Measurements from ENCODE around the gene APC2.
A peak's percentile ranks its signal among the peaks of the same experiment; 100 is the strongest.

APC2 gene

DNA sequence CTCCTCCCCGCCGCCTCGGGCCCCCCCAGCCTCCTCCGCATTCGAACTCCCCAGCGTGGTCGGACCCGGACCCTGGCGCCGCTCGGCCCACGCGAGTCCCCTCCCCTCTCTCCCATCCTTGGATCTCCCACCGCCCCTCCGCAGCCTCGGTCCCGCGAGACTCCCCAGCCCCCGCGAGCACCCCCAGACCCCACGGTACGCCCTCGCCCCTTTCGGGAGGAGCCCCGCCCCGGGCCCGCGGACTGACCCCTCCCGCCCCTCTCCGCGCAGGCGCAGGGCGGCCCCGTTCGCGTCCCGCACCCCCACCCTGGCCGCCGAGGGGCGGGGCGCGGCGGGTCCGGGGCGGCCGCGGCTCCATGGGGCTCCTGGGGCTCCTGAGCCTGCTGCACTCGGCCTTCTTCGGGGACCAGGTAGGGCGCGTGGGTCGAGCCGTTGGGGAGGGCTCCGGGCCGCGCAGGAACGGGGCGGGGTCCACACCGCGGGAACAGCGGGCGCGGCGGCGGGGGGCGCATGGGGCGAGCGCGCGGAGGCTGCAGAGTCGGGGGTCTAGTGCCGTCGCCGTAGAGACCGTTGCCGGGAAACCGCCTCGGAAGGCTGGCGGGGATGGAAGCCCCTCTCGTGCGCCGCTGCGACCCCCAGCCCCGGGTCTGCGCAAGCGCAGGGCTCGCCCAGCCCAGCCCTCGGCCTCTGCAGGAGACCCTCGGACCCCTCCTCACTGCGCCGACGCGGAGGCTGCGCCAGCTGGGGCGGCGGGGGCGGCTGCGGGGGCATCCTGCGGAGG is 3.8 kb upstream of the APC2 start:
- Mint-ChIP-seq H3K4me1 (peaks cover 32% of the 10 kb centered on the region), H3K4me3 (peak overlapping the region; percentile 73), H3K36me3 (peaks cover 35% of the 10 kb centered on the region), H3K9me3 (no peaks in the 10 kb centered on the region), H3K27ac (no peak overlapping the region)
- ATAC-seq (no peak), DNase-seq (ENCODE audit: low spot score in 2 of 2) (no peak)

DNA sequence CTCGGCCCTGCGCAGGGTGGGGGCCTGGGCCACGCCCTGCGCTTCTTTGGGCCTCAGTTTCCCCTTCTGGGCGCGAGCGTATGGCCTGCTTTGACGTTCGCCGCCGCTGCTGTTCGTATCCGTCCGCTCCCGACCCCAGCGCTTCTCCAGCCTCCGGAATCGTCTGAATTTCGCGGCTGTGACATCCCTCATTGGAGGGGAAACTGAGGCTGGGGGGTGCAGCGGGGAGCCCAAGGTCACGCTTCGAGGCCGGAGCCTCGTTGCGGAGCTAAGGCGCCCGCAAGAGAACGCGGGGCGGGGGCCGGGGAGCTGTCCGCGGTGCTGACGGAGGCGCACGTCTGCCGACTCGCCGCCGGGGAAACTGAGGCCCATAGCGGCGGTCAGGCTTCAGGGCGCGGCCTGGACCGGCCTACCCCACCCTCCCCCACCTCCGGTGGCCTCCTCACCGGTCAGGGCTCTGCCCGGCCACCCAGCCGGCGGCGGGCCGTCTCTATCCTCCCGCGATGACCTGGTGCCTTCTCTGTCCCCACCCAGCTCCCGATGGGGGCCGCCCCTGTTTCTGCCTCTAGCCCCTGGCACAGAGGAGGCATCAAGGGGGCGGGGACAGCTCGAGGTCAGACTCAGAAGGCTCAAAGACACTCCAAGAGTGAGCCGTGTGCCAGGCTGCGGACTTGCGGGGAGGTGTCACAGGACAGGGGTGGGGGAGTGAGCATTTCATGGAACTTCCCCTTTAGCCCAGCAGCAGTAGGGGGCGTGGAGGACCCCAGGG is 3.0 kb upstream of the APC2 start:
- ATAC-seq (no peak), DNase-seq (ENCODE audit: low spot score in 2 of 2) (no peak)
- peaks cover 27% of the 10 kb centered on the region for H3K36me3 Mint-ChIP-seq
- no peak overlapping the region for H3K27ac Mint-ChIP-seq
- peaks cover 27% of the 10 kb centered on the region for H3K4me1 Mint-ChIP-seq
- H3K9me3 Mint-ChIP-seq, result no peaks in the 10 kb centered on the region
- peak overlapping the region; percentile 10 for H3K4me3 Mint-ChIP-seq

DNA sequence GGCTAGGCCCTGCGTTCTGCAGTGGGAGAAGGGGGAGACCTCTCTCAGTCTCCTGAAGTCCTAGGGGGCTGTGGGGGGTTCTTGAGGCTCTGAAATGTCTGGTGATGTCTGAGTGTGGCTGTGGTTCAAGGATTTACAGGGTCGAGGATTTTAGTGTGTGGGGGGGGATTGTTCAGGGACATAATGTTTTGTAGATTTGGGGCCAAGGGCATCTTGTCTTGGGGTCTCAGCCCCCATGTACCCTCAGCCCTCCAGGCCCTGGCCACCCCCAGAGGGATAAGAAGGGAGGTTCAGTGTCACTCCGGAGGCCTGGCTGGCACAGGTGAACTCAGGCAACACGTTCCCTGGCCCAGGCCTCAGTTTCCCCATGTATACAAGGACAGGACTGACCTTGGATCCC is 2.4 kb upstream of the APC2 start:
- H3K36me3 Mint-ChIP-seq, result peaks cover 21% of the 10 kb centered on the region
- no peak overlapping the region for H3K27ac Mint-ChIP-seq
- ATAC-seq, result no peak
- peak overlapping the region; percentile 10 for H3K4me3 Mint-ChIP-seq
- H3K9me3 Mint-ChIP-seq, result no peaks in the 10 kb centered on the region
- peaks cover 27% of the 10 kb centered on the region for H3K4me1 Mint-ChIP-seq
- no peak for DNase-seq (ENCODE audit: low spot score in 2 of 2)

DNA sequence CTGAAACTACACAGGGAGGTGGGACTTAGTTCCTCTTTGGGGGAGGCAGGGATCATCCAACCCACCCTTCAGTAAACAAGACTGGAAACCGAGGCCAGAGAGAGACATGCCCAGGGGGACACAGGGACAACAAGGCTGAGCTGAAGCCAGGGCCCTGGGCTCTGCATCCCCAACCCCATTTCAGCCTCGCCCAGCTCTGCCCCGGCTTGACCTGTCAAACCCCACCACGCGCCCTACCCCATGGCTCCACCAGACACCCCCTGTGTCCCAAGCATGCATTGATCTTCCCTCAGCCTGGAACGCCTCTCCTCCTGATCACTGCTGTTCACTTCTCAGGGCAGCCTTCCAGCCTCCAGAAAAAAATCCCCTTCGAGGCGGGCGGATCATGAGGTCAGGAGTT is 2.0 kb upstream of the APC2 start:
- H3K27ac Mint-ChIP-seq, result no peak overlapping the region
- H3K36me3 Mint-ChIP-seq, result peaks cover 17% of the 10 kb centered on the region
- ATAC-seq (no peak), DNase-seq (ENCODE audit: low spot score in 2 of 2) (no peak)
- H3K4me1 Mint-ChIP-seq, result peaks cover 27% of the 10 kb centered on the region
- H3K4me3 Mint-ChIP-seq, result no peak overlapping the region
- no peaks in the 10 kb centered on the region for H3K9me3 Mint-ChIP-seq

DNA sequence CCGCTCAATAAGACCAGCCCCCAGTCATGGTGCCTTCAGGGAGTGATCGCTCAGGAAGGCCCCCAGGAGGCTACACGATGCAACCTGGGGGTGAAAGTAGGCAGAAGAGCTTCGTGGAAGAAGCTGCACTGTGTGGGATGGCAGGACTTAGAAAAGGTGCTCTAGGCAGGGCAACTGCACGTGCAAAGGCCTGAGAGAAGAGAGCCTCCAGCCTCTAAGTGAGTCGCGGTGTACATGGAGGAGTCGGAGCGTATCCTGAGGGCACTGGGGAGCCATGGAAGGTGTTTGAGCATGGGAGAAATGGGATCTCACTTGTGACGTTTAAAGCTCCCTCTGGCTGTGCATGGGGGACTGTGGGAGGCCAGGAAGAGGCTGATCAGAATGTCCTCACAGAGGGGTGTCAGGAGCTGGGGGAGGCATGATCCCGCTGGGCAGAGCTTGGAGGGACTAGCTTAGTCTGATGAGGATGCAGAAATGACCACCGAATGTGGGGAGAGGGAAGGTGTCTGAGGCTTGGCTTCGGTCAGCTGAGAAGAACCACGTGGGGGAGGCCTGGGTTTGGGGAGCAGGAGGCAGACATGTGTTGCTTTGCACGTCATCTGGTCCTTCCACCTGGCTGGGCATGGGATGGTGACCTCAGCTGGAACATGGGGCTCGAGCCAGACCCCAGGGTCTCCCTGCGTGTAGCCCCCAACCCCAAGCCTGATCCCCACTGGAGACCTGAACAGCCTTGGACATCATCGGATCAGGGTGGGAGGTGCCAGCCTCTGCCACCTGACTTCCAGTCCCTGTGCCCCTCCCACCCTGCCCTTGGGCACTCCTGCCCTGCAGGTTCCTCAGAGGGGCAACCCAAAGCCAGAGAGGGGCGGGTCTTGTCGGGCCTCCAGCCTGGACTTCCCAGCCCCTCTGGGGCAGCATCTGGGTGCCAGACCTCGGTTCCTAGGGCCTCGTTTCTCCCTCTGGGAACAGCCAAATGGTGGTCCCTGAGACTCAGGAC is 1.1 kb downstream of the APC2 start:
- Mint-ChIP-seq H3K36me3 (peaks cover 4% of the 10 kb centered on the region), H3K4me3 (peak overlapping the region; percentile 10), H3K9me3 (no peaks in the 10 kb centered on the region), H3K4me1 (peaks cover 28% of the 10 kb centered on the region), H3K27ac (no peak overlapping the region)
- DNase-seq (ENCODE audit: low spot score in 2 of 2) (no peak), ATAC-seq (no peak)

DNA sequence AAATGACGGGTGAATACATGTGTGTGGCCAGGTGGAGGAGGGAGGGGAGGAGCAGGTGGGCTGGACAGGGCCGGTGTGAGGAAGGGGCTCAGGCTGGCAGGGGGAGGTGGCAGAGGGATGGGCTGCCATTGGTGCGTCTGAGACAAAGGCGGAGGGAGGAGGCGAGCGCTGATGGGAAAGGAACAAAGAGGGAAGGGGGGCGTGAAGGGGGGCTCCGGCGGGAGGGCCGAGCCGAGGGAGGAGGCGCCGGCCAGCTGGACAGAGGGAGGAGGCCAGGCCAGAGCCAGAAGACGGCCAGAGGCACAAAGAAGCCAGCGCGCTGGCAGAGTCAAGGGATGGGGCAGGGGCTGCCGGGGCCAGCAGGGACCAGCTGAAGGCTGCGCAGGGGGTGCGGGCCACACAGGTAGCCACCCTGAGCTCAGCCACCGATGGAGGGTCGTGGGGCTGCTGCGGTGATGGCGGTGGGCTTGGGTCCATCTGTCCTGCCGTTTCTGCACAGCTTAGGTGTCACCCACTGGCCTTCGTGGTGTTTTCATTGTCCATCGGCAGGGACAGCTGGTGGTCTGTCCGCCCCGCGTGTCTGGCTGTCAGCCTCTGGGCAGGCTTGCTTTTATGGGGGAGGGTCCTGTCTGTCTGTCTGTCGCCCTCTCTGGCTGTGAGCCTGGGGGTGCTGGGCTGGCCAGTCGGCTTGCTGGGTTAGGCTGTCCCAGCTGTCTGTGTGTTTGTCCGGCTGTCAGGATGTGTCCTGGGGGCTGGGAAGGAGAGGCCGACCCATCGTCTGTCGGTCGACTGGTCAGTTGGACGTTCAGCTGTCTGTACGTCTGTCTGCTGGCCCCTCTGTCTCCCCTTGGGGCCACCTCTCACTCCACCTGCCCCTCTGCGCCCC is 2.2 kb downstream of the APC2 start:
- no peak for ATAC-seq
- peaks cover 4% of the 10 kb centered on the region for H3K36me3 Mint-ChIP-seq
- DNase-seq (ENCODE audit: low spot score in 2 of 2), result no peak
- no peak overlapping the region for H3K4me3 Mint-ChIP-seq
- H3K9me3 Mint-ChIP-seq, result no peaks in the 10 kb centered on the region
- no peak overlapping the region for H3K27ac Mint-ChIP-seq
- H3K4me1 Mint-ChIP-seq, result peaks cover 28% of the 10 kb centered on the region

DNA sequence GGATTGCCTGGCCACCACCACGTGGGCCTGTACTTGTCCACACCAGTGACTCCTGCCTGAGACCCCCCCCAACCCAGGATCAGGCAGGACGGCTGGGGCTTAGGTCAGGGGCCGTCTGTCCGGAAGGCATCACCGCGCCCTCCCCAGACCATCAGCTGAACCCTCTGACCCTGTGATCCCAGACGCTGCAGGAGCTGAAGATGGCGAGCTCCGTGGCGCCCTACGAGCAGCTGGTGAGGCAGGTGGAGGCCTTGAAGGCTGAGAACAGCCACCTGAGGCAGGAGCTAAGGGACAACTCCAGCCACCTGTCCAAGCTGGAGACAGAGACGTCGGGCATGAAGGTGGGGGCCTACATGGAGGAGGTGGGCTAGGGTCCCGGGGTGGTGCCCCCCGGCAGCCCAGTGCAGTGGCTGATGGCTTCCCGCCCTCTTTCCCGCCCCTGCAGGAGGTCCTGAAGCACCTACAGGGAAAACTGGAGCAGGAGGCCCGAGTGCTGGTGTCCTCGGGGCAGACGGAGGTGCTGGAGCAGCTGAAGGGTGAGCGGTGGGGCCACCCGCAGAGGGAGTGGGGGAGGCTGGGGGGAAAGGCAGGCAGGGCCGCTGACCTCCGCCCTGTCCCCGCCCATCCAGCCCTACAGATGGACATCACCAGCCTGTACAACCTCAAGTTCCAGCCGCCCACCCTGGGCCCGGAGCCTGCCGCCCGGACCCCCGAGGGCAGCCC is 3.0 kb downstream of the APC2 start:
- ATAC-seq (no peak), DNase-seq (ENCODE audit: low spot score in 2 of 2) (no peak)
- Mint-ChIP-seq H3K9me3 (no peaks in the 10 kb centered on the region), H3K36me3 (peaks cover 4% of the 10 kb centered on the region), H3K4me3 (no peak overlapping the region), H3K27ac (no peak overlapping the region), H3K4me1 (peaks cover 28% of the 10 kb centered on the region)

DNA sequence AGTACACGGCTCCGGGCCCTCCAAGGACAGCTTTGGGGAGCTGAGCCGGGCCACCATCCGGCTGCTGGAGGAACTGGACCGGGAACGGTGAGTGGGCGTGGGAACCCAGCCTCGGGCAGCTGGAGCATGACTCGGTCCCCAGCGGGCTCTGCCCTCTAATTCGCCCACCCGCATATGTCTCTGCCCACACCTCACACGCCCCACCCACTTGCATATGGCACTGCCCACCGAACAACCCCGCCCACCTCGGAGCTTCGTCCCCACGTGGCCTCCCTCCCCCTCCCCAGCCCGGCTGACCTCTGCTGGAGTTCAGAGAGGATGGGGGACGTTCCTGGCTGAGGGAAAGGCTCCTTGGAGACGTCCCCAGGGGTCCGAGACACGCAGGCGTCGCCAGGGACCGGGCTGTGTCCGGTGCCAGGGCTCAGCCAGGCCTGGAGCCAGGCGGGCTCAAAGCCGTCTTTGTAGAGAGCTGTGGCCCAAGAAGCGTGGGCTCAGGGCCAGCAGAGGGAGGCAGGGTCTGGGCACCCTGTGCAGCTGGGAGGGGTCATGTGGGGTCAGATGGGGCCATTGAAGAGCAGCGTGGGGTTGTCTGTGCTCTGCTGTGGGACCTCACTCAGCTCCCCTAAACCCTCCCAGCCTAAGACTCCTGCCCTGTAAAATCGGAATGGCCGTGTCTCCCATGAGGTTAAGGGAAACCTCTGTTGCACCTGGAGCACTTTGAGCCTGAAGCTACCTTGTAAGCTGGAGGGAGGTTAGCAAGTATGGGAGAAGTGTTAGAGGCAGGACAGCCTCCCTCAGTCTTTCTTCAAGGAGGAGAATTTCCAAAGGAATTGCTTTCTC is 3.8 kb downstream of the APC2 start:
- no peak overlapping the region for H3K4me3 Mint-ChIP-seq

DNA sequence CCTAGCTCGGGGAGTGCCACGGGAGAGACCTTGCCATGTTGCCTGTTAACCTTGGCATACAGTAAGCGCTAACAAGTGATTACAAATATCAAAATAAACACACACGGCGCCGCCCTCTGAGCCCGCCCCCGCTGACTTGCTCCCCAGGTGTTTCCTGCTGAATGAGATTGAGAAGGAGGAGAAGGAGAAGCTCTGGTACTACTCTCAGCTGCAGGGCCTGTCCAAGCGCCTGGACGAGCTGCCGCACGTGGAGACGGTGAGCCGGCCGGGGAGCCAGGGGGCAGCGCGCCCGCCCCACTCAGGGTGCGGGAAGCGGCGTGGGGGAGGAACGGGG is 5.0 kb downstream of the APC2 start:
- DNase-seq (ENCODE audit: low spot score in 2 of 2) (no peak), ATAC-seq (no peak)
- Mint-ChIP-seq H3K4me1 (peaks cover 20% of the 10 kb centered on the region), H3K36me3 (peaks cover 4% of the 10 kb centered on the region), H3K27ac (no peak overlapping the region), H3K4me3 (no peak overlapping the region), H3K9me3 (no peaks in the 10 kb centered on the region)

More for the DNA sequence above, 3.8 kb downstream of the APC2 start:
- Mint-ChIP-seq H3K4me1 (peaks cover 28% of the 10 kb centered on the region), H3K27ac (no peak overlapping the region), H3K36me3 (peaks cover 4% of the 10 kb centered on the region), H3K9me3 (no peaks in the 10 kb centered on the region)
- ATAC-seq, result no peak
- DNase-seq (ENCODE audit: low spot score in 2 of 2), result no peak

DNA sequence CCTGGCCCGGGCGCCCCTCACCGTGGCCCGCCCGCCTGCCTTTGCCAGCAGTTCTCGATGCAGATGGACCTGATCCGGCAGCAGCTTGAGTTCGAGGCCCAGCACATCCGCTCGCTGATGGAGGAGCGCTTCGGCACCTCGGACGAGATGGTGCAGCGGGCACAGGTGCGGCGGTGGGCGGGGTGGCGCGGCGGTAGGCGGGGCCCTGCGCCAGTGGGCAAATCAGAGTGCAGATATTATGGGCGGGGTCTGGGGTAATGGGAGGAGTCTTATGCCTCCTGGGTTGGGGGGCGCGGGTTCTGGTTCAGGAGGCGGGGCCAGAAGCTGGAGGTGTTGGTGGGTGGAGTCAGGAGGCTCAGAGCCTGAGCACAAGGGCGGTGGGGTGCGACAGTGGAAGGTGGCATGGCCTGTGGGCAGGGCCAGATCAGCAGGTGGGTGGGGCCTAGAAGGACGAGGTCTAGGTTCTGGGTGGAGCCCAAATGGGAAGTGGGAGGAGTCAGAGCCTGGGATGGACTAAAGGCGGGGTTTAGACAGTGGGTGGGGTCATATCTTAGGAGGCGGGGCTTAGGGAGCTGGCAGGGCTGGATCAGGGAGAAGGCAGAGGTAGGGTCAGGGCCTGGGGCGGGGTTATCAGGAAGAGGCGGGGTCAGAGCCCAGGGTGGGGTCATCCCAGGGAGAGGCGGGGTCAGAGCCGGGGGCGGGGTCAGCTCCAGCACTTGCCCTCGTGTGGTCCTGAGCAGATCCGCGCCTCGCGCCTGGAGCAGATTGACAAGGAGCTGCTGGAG is 5.6 kb downstream of the APC2 start:
- Mint-ChIP-seq H3K27ac (peak overlapping the region; percentile 73), H3K4me1 (peaks cover 17% of the 10 kb centered on the region), H3K4me3 (peak overlapping the region; percentile 30), H3K36me3 (peaks cover 4% of the 10 kb centered on the region), H3K9me3 (no peaks in the 10 kb centered on the region)
- peak in 1 of 2 donors; percentile 83 for DNase-seq (ENCODE audit: low spot score in 2 of 2)
- ATAC-seq, result peak; percentile 67

DNA sequence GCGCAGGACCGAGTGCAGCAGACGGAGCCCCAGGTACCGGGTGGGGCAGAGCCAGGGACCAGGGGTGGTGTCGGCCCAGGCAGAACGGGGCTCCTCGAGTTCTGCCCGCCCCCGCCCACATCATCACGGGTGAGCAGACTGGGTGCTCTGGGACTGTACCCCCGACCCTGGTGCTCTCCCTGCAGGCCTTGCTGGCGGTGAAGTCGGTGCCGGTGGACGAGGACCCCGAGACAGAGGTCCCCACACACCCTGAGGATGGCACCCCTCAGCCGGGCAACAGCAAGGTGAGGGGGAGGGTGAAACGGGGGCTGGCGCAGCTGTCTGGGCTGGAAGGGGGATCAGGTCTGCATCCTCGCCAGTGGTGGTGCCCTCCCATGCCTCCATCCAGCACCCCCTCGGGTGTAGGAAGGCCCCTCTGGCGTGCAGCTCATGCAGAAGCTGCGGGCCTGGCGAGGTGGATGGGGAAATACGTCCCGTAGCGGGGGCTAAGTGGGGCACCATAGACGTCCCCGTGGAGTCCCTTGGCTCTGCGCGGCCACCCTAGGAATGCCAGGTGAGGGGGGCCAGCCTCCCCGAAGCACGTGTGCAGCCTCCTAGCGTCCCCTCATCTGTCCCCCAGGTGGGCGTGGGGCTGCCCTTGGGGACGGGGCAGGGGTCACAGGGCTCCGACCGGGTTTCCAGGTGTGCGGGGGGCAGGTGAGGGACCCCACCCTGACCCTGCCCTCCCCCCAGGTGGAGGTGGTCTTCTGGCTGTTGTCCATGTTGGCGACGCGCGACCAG is 6.4 kb downstream of the APC2 start:
- H3K27ac Mint-ChIP-seq, result peak overlapping the region; percentile 73
- no peaks in the 10 kb centered on the region for H3K9me3 Mint-ChIP-seq
- H3K36me3 Mint-ChIP-seq, result peaks cover 4% of the 10 kb centered on the region
- peaks cover 11% of the 10 kb centered on the region for H3K4me1 Mint-ChIP-seq
- no peak overlapping the region for H3K4me3 Mint-ChIP-seq
- DNase-seq (ENCODE audit: low spot score in 2 of 2) (no peak), ATAC-seq (no peak)

DNA sequence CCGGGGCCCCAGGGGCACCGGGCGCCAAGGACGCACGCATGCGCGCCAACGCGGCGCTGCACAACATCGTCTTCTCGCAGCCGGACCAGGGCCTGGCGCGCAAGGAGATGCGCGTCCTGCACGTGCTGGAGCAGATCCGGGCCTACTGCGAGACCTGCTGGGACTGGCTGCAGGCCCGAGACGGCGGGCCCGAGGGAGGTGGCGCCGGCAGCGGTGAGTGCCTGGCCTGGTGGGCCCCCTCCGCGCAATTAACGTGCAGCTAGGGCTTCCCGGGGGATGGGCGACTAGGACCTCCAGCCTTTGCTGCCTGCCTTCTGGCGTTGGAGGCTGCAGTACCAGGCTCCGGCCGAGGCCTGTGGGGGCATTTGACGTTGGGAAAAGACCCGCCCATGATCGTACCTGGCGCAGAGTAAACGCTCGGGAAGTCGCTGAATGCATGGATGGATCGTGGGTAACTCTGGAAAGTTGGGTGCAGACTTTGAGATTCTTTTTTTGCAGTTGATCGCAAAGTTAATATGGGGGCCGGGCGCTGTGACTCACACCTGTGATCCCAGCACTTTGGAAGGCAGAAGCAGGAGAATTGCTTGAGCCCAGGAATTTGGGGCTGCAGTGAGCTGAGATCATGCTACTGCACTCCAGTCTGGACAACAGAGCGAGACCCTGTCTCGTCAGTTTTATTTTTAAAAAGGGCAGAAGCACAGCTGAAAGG is 7.3 kb downstream of the APC2 start:
- DNase-seq (ENCODE audit: low spot score in 2 of 2) (no peak), ATAC-seq (no peak)
- Mint-ChIP-seq H3K4me3 (no peak overlapping the region), H3K36me3 (peaks cover 4% of the 10 kb centered on the region), H3K9me3 (no peaks in the 10 kb centered on the region), H3K27ac (no peak overlapping the region), H3K4me1 (peaks cover 11% of the 10 kb centered on the region)
